GM18511 (cell line): ENCODE measurements around the gene ABCC8.

ENCODE experiments used
- ATAC-seq: cut with Tn5 transposase; IDR thresholded peaks from one replicate; pipeline ENCODE4 v1.9.1; 2021; ENCODE audit warnings: mild to moderate bottlenecking, moderate library complexity; ENCODE audit not compliant: unreplicated experiment

ABCC8 gene

DNA sequence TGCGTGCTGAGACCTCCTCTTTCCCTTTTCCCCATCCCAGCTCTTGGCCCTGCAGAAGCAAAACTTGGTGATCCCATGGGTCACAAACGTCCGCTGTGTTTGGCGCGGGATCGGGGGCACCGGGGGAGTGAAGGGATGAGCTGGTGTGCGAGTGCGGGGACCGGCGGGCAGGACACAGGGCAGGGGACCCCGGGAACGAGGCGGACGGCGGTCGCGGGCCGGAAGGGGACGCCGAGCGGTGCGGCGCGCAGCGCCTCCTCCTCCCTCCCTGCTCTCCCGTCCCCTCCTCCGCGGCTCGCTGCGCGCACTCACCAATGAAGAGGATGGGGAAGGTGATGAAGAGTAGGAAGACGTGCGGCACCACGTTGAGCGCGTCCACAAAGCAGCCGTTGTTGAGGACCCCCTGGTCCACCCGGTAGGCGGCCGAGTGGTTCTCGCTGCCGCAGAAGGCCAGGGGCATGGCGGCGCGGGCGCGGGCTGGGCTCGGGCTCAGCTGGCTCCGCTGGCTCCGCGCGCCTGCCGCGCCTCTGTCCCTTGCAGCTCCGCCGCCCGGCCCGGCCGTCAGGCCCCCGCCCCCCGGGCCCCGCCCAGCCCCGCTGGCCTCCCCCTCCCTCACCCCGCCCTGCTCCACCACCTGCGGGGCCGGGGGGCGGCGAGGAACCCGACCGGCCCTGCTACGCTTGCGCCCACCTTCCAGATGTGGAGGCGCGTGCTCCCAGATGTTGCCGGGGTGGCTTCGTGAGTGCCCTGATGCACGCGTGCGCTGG lies at the start of gene ABCC8:
ABCC8 (minus strand) TSS at position 529 of the 767 bp plus-strand sequence; CDS start at position 460, 69 bp downstream.
- ATAC-seq = no peak

DNA sequence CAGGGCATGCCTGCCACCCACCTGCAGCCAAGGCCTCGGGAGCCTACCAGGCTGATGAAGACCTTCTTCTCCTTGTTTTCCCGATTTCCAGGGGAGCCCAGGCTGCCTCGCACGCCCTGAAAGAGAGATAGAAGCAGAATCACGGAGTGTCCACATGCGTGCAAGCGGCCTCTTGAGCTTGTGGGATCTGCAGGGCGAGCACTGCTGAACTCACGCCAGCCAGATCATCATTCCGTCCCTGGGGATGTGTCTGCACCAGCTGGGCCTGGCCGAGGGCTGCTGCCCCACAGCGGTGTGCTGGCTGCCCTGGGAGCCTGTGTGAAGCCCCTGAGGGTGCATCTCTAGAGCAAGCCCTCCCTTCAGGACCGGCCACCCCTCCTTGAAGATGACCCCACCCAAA lies 49.7 kb upstream of the ABCC8 start:
- ATAC-seq = no peak

DNA sequence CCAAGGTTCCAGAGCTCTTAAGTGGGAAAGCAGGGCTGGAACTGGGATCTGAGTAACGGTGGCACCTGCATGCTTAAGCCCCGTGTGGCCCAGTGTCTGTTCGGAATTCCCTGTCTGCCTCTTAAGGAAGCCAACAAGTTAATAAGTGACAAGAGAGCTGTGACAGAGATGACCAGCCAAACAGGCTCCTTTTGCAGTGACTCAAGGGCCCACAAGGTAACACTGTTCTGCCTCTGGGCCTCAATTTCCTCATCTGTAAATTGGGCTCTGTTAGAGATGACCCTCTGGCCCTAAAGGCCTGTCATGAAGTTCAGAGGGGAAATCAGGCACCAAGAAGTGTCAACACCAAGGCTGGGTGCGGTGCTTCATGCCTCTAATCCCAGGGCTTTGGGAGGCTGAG lies 48.9 kb upstream of the ABCC8 start:
- no peak for ATAC-seq

DNA sequence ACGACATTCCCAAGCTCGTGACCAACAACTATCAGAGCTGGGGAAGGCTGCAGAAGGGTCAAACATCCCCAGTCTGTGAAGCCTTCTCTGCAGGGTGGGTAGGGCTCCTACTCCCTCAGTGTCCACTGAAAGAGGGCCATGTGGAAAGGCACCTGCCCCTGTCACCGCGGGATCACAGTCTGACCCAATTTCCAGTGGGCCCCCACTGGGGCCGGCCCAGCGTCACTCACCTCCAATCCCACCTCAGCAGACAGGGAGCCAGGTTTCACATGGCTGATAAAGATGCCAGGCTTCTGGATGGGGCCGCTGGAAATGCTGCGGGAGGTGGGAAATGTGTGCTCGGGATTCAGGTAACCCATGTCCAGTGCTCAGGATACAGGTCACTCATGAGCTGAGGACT lies 47.6 kb upstream of the ABCC8 start:
- no peak for ATAC-seq

DNA sequence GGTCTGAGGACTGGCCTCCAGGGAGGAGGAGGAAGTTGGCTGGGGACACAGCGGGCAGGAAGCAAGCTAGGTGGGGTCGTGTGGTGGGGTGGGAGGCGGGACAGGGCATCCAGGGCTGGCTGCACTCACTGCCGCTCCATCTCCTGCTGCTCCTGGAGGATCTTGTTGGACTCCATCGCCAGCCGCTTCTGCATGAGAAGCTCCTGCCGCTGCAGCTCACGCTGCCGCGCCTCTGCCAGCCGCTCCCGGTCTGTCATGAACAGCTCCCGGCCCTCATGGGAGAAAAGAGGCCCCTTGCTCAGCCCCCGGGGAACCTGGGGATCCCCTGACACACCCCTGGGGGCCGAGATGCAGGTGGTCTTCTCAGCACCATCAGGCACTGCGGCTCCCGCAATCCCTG lies 46.0 kb upstream of the ABCC8 start:
- no peak for ATAC-seq

DNA sequence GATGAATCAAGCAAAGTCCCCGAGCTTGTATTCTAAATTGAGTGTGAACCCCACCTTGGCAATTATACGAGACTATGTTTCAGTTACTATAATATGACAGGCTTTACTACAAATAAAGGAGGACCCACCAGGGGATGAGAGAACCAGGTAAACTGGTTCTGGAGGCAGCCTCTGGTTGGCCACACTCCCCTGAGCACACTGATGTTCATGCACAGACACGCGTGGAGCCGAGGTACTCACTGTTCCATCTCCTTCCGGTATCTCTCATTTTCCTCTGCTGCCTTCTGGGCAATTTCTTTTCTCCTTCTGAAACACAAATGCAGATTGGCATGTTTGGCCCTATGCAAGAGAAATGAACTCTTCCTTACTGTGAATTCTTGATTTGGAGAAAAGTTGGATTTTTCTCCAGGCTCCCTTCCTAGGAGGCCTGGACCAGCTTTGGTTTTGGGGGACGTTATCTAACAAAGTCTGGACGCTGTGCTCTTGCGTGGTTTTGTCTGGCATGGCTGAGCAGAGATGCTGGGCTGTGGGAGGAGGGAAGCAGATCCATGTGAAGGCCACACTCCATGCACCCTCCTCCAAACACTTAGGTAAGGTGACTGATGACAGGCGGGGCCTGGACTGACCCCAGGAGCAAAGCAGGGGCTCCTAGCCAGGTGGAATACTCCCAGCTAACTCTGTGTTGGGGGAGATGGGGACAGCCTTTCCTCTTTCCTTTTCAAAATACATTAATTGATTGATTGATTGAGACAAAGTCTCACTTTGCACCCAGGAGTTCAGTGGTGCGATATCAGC lies 44.7 kb upstream of the ABCC8 start:
- no peak for ATAC-seq

DNA sequence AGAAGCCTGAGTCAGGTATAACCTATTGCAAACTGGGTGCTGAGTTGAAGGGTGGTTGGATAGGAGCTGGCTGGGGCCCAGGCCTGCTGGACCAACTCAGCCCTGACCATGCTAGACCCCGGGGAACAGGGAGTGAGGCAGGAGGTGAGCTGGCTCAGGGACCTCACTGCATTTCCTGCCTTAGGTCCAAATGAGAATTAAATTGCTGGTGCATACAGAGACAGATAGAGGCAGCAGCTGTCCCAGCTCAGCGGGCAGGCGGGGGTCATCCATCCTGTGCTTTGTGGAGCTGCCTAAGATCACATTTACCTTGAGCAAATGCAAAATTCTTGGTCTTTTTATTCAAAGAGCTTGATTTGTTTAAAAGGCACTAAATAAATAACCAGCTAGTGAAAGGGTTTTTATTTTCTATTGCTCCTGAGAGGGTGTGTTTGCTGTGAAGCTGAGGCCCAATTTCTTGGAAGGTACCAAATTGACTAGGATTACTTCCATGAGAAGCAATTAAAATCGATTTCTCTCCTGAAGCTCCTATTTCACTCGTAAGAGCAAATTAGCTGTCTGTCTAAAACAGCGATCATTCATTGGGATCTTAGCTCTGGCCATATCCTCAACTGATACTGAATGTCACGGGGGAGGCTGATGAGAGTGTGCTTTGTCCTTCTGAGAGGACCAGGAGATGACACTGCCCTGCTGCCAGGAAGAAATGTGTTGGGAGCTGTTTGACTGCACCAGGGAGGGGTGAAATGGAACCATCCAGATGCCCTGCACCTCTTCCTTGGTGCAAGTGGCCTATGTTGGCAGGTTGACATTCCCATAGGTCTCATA lies 42.6 kb upstream of the ABCC8 start:
- no peak for ATAC-seq

DNA sequence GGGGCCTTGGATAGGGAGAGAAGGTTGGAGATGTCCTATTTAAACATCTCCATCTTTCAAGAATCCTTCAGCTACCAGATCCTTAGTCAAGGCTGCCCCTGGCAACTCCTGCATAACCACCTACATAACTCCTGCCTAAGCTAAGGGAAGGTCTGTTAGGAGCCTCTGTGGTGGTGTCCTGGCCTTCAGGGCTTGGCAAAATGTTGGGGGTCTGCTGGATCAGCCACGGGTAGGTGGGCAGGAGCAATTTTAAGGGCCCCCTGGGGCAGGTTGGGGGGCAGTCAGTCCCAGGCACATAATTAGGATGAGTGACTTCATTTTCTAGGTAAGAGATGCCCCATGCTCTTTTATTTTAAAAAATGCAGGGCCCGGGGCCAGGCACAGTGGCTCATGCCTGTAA lies 41.7 kb upstream of the ABCC8 start:
- ATAC-seq = no peak

DNA sequence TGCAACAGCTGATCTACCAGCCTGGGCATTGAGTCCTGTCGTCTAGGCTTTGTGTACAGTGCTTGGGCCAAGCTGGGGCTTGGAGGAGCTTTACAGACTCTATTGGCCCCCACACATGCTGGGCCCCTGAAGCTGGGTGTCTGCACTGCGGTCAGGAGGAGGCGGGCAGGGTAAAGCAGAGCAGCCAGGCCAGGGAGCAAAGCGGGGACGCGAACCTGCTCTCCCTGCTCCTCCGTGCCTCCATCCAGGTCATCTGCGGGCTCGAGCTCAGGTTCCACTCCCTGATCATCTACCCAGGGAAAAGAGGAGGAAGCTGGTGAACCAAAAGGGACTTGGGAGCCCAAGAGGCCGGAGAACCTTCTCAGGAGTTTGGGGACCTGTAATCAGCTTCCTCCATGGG lies 40.5 kb upstream of the ABCC8 start:
- no peak for ATAC-seq

DNA sequence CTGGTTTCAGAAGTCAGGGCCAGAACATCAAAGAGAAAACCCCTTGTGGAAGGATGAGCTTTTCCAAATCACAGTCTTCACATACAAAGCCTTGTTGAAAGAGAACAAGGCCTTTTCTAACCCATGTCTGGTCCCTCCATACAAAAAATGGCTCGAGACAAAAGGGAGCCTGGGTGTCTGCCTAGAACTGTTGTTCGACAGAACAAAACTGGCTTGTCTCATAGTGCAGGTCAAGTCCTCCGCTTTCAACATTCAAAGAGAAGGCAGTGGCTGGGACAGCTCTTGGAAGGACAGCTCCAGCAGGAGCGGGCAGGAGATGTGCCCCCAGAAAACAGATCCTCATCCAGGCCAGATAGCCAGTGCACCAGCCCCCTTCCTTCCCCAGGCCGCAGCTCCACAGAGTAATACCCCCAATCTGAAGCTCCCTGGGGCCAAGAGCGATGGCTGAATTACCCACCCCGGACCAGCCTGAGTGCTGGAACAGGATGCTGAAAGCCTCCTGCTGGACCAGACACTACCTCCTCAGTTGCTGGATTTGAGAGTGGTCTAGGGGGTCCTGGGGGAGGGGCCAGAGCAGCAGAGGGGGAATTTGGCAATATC lies 40.0 kb upstream of the ABCC8 start:
- ATAC-seq = no peak

DNA sequence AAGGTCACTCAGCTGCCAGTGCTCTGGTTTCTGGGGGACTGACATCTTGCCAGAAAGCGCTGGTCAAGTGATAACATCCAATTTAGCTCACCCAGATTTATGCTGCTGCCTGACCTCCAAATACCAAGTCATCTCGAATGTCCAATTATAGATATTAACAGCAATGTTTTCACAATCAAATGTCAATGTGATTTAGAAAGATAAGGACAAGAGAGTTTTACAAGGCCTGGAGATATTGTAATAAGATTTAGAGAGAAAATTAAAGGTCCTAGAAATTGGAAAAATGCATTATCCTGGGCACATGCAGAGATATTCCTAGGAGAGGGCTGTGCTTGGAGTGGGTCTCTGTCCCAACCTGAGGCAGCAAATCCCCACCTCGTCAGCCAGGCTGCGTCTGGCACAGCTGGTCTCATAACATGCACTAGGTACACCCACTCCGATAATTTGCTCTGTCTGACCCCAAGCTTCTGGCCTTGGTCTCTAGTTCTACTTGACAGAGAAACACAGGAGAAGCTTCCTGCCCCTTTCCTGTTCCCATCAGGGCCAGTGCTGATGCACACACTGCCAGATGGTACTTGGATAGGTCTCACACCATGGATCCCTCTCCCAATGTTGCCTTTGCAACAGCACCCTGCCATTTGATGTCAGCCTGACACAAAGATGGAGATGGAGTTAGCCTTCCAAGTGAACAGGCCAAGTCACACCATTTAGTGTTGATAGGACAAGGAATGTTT lies 39.0 kb upstream of the ABCC8 start:
- ATAC-seq = no peak

DNA sequence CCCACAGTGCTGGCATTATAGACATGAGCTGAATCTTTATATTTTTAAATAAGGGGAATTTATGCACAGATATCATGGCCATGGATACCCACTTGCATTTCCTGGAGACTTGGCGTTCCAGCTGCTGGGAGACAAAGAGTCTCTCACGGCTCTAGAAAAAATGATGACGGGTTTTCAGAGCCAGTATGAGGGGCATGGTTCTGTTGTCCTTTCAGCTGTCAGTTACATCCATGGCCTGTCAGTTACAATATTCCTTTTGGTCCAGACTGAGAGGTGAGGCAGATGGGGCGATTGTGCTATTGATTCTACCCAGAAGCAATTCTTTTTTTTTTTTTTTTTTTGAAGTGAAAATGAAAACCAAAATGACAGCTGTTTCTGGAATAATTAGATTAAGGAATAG lies 37.8 kb upstream of the ABCC8 start:
- ATAC-seq = no peak

DNA sequence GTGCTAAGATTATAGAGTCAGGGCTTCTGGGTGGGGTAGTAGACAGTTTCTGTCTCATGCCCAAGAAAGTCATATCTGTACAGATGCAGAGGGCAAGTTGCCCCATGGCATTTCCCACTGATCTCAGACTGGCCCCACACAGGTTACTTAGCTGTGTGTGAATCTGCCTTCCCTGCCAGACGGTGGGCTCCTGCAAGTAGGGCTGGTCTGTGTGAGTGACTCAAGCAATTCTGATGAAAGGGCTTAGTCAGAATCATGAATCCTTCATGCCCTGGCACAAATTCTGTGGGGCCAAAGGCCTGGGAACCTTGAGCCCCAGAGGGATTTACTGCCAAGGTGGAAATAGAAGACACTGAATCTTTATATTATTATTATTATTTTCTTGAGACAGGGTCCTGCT lies 37.2 kb upstream of the ABCC8 start:
- no peak for ATAC-seq

DNA sequence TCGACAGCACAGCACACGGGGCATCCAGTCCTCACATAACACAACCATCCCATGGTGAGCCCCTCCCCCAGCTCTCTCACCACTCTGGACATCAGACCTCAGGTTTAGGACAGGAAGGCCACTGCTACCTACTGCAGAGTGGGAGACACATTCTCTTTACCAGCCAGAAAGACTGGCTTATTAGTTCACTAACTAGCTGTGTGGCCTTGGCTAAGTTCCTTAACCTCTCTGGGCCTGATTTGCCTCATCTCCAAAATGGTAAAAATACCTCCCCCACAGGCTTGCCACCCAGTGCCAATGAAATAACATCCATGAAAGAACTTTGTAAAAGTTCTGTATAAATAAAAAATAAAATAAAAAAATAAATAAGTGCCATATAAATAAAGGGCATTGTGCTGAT lies 35.5 kb upstream of the ABCC8 start:
- no peak for ATAC-seq

DNA sequence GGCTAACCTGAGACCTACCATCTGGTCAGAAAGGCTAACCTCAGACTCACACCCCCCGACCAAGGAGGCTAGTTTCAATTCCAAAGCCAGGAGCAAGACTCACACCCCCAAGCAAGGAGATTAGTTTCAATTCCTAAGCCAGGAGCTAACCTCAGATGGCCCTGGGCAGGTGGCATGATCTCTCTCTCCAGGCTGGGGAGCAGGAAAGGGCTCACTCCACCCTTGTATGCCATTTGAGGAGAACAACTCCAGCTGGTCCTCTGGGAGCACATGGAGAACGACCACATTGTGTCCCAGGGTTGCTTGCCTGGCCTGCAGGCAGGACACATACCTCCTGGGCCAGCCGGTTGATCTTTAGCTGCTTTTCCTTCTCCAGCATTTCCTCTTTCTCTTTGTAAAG lies 34.9 kb upstream of the ABCC8 start:
- ATAC-seq = no peak

DNA sequence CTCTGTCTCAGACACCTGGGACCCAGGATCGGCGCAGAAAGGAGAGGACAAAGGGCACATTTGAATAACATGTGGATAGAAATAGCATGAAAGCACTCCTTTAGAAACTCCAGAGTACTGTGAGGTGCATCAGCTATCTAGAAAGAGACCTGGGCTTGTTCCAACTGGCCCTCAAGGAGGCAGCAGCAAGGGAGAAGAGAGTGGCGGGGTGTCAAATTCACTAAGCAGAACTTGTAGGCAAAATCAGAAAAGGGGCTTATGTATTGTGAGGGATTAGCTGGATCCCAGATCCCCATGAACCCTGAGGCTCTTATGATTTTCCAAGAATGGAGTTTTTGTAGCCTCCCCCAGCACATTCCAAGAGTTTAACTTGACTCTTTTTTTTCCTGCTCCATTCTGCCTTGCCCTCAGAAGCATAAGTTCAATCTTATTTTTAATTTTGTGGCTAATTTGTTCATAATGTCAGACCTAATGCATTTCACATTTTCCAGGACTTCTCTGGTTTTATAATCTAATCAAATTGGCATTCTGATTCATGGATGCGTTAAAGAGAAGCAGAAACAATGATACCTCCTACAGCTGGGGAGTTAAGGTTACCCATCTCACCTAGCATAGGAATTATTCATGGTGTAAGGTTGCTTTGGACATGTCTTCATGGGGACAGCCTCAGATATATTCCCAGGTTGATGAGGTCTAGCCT lies 34.0 kb upstream of the ABCC8 start:
- ATAC-seq = no peak

DNA sequence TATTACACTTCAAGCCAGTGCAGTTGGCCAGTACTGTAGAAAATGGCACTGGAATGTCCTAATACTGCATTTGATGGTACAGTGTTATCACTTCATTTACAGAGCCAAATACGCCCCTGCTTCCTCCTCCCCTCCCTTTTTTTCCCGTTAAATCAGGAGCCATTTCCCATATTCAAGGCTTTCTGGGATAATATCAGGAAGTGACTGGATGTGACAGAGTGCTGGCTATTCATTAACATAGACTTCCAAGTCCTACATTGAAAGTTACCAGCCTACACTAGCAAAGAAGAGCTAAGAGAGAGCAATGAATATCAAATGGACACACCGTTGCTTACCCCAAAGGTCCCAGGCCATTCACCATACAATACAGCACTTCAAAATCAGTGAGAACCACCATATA lies 32.1 kb upstream of the ABCC8 start:
- no peak for ATAC-seq

DNA sequence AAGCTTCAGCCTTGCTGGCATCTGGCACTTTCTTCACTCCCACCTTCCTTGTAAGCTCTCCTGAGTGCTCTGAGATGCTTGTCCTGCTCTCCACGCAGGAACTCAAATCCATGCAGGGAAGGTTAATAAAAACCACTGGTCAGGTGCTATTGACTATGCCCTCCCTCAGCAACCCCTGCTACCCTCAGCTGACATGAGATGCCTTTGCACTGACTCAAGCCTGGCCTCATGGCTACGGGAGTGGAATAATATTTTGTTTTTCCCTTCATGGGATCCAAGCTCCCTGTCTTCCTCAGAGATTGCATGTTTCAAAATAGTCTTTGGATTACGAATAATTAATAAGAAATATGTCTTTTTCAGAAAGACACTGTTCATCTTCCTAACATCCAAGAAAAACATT lies 31.7 kb upstream of the ABCC8 start:
- no peak for ATAC-seq

DNA sequence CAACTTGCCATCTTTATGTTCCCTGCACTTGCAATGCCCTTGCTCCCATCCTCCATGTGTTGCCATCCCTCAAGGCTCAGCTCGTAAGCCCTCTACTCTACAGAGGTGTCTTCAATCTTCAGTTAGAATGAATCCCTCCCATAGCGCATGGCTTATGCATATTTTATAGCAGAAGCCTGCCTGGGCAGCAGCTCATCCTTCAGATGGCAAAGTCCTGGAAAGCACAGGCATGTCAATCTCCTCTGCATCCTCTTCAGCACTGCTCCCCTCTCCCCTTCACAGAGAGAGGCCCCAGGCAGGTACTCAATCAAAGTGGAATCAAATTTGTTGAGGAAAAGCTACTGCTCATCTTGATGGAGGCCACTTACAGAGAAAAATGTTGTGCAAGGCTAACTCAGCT lies 31.1 kb upstream of the ABCC8 start:
- ATAC-seq = no peak

DNA sequence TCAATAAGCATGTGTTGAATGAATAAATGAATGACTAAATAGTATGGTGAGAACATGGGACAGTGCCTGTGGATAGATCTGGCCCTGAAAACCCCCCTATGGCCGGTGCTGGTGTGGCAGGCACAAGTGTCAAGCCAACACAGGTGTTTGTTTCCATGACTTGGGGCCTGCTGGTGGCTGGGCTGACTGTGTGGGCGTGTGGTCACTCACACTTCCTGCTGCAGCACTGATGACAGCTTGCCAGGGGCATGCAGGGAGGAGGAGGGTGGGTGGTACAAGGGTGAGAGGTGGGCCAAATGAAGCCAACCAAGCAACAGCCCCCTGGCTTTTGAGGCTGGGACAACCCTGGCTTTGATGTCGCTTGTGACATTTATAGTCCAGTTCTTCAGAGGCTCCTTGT lies 30.3 kb upstream of the ABCC8 start:
- ATAC-seq = peak; percentile 78
